Non-pigmented ciliary epithelial cell (primary cell): ENCODE results near the gene CDHR2.
"Not testable (repeated sequence)": the region's sequence is repeated elsewhere in the genome, so short reads cannot be mapped to it uniquely, and the experiment has no call there.

ENCODE experiments used
- DNase-seq: peaks from one replicate; pipeline ENCODE4 v3.0.0-alpha.2; 2010; ENCODE audit warnings: low read depth

CDHR2 gene

GRCh38 chr5:176573564-176574296 lies 24.6 kb downstream of the CDHR2 start:
- peak; percentile 5 for DNase-seq

DNA sequence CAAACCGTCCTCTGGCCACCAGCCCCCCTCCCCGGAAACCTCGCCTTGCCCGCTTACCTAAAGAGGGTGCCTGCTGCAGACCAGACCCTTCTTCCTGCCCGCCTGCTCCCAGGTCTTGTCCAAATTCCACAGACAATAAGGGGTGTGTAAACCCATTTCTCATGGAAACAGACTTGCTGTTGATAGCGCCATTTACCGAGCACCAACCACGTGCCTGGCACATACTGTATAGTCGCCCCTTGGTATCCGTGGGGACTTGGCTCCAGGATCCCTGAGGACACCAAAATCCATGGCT lies 25.1 kb downstream of the CDHR2 start:
- DNase-seq = no peak

DNA sequence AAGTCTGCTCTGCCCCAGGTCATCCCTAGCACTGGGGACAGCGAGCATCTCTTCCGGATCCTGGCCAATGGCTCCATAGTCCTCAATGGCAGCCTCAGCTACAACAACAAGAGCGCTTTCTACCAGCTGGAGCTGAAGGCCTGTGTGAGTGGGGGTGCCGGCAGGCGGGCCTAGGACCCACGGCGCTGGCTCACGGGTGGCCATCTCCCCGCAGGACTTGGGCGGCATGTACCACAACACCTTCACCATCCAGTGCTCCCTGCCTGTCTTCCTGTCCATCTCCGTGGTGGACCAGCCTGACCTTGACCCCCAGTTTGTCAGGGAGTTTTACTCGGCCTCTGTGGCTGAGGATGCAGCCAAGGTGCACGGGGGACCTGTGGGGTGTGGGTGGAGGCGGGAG lies 25.9 kb downstream of the CDHR2 start:
- DNase-seq = no peak

DNA sequence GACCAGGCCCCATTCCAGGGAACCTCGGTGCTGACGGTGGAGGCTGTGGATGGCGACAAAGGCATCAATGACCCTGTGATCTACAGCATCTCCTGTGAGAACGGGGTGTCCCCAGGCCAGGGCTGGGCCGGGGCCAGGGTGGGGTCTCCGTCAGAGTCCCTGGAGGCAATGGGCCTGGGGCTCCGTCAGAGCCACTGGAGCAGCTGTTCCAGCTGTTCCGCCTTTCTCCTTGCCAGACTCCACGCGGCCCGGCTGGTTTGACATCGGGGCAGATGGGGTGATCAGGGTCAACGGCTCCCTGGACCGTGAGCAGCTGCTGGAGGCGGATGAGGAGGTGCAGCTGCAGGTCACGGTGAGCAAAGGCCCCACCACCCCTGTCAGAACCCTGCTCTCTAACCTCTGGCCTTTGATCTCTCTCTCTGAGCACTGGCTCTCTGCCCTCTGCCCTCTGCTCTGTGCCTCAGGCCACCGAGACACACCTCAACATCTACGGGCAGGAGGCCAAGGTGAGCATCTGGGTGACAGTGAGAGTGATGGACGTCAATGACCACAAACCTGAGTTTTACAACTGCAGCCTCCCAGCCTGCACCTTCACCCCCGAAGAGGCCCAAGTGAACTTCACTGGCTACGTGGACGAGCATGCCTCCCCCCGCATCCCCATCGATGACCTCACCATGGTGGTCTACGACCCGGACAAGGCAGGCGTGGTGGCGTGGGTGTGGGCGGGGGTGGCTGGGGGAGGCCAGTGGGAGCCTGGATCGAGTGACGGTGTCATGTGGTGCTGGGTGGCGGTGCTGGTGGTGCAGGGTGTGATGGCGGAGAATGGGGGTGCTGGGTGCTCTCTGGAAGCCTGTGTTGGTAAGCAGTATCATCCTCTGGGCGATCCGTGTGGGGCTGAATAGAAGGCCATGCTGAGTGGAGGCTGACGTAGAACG lies 26.6 kb downstream of the CDHR2 start:
- DNase-seq = no peak

- no peak for DNase-seq
These were observed 28.4 kb downstream of the CDHR2 start for GRCh38 chr5:176577312-176578176.

- DNase-seq = no peak
These were observed 29.3 kb downstream of the CDHR2 start for GRCh38 chr5:176578391-176578808.

GRCh38 chr5:176579323-176579722 lies 30.2 kb downstream of the CDHR2 start:
- no peak for DNase-seq

DNA sequence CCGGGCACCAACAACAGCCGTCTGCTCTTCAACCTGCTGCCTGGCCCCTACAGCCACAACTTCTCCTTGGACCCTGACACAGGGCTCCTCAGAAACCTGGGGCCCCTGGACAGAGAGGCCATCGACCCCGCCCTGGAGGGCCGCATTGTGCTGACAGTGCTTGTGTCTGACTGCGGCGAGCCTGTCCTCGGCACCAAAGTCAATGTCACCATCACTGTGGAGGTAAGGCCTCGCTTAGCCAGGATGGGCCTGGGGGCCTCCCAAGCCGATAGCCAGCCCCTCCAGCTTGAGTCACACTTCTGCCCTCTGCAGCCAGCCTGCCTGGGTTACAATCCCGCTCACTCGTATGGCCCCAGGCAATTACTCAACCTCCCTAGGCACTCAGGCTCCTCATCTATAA lies 32.2 kb downstream of the CDHR2 start:
- no peak for DNase-seq

DNA sequence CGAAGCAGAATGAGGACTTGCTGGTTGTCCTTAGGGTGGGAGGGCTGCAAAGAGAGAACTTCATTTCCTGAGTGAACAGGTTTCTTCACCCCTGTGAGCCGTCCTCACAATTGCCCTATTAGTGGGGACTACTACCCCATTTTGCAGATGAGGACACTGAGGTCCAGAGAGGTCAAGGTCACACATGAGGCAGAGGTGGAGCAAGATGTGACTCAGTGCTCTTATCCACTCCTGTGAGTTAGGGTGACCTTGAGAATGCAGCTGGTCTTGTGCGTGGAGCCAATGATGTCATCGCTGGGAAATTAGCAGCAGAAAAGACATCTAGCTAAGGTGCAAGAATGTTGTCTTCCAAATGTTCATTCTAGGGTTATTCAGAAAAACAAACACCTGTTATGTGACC lies 33.9 kb downstream of the CDHR2 start:
- DNase-seq = no peak

GRCh38 chr5:176587398-176587797 lies 38.3 kb downstream of the CDHR2 start:
- DNase-seq = no peak

DNA sequence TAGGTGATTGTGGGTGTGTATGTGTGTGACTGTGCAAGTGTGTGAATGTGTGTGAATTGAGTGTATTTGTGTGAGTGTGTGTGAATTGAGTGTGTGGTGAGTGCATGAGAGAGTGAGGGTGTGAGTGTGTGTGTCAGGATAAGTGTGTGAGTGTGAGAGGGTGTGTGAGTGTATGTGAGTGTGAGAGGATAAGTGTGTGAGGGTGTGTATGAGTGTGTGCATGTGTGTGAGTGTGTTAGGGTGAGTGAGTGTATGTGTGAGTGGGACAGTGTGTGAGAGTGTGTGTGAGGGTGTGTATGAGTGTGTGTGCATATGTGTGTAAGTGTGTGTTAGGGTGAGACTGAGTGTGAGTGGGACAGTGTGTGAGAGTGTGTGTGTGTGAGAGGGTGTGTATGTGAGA lies 39.2 kb downstream of the CDHR2 start:
- no peak for DNase-seq

DNA sequence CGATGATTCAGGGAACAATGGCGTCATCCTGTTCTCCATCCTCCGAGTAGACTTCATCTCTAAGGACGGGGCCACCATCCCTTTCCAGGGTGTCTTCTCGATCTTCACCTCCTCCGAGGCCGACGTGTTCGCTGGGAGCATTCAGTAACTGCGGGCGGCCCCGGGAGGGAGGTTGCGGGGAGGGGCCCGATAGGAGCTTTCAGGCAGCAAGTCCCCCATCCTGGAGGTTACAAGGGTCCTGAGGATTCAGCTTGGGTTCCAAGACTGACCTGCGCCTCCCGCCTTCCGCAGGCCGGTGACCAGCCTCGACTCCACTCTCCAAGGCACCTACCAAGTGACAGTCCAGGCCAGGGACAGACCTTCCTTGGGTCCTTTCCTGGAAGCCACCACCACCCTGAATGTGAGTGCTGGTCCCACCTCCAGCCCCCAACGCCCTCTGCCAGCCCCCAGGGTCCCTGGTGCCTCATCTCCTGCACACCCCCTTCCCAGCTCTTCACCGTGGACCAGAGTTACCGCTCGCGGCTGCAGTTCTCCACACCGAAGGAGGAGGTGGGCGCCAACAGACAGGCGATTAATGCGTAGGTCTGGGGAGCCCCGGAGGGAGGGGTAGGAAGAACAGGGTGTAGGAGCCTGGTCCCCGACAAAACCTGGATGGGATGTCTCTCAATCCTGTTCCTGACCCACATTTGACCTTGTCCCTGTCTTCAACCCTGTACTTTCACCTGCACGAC lies 40.1 kb downstream of the CDHR2 start:
- DNase-seq = no peak

DNA sequence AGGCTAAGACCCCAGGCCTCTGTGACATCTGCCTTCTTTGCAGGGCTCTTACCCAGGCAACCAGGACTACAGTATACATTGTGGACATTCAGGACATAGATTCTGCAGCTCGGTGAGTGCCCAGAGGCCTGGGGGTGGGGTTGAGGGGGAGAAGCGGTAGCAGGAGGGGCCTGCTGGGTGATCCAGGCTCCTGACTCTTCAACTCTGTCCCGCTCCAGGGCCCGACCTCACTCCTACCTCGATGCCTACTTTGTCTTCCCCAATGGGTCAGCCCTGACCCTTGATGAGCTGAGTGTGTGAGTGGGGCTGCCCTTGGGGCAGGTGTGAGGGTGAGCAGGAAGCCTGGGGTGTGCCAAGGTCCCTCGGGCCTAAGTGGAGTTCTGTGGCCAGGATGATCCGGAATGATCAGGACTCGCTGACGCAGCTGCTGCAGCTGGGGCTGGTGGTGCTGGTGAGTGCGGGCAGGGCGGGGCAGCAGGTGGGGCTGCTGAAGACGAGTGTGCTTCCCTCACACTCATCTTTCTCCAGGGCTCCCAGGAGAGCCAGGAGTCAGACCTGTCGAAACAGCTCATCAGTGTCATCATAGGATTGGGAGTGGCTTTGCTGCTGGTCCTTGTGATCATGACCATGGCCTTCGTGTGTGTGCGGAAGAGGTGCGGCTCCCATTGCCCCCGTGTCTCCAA lies 41.0 kb downstream of the CDHR2 start:
- no peak for DNase-seq

DNA sequence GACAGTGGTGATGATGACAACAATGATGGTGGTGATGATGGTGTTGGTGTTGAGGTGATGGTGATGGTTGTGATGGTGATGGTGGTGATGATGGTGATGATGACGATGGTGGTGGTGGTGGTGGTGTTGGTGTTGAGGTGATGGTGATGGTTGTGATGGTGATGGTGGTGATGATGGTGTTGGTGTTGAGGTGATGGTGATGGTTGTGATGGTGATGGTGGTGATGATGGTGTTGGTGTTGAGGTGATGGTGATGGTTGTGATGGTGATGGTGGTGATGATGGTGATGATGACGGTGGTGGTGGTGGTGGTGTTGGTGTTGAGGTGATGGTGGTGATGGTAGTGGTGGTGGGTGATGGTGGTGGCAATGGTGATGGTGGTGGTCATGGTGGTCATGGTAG lies 42.5 kb downstream of the CDHR2 start:
- DNase-seq = not testable (repeated sequence)

GRCh38 chr5:176592573-176592972 lies 43.4 kb downstream of the CDHR2 start:
- no peak for DNase-seq

- DNase-seq = no peak
These were observed 44.2 kb downstream of the CDHR2 start for GRCh38 chr5:176593273-176593869.

GRCh38 chr5:176594554-176594953 lies 45.4 kb downstream of the CDHR2 start:
- DNase-seq = no peak

GRCh38 chr5:176595386-176595943 lies 46.3 kb downstream of the CDHR2 start:
- no peak for DNase-seq

GRCh38 chr5:176596069-176596644 lies 47.0 kb downstream of the CDHR2 start:
- no peak for DNase-seq
